ENCODE data around the gene UBE2L3. TPM values are rescaled to one million over a fixed set of nuclear protein-coding genes. Genes with fewer than 3 reads are reported as not detected.
A peak's percentile ranks its signal among the peaks of the same experiment; 100 is the strongest.
"Not testable (repeated sequence)": the region's sequence is repeated elsewhere in the genome, so short reads cannot be mapped to it uniquely, and the experiment has no call there.

UBE2L3 gene
- total and polyA plus RNA-seq, 2 donors (not counting 1 experiment from before 2014, with no cell fraction given), result 13.5 to 30.9 TPM

DNA sequence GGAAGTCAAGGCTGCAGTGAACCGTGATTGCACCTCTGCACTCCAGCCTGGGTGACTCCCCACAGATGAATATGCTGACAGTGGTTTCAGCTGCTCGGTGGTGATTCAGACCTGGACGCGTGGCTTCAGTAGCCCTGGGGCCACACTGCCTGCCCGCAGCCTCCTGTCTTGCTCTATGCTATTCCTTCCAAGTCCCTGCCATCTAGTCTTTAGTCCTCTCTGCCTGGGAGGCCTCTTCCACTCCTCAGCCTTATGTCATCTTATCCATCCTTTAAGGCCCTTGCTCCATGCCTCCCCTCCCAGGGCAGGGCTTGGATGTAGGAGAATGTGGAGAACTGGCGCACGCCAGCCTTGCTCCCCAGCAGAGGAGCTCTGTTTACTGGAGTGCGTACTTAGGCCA is 39.3 kb downstream of the UBE2L3 start:
- Histone ChIP-seq H4K20me1 (ENCODE audit: control insufficient read depth, insufficient read depth, low read length, poor library complexity, severe bottlenecking) (peaks cover 96% of the 10 kb centered on the region), H2AFZ (ENCODE audit: insufficient read depth, low read depth, low read length, poor library complexity, severe bottlenecking) (no peak overlapping the region), H3K27ac (ENCODE audit: low read length in 2 of 2) (no peak overlapping the region), H3K4me1 (ENCODE audit: control insufficient read depth in 2 of 2, insufficient read depth in 2 of 2, low read length in 2 of 2) (peaks cover 4 to 9% of the 10 kb centered on the region in 2 donors), H3K4me2 (replicated peaks; ENCODE audit: low read depth, low read length, poor library complexity, severe bottlenecking) (no peak overlapping the region), H3K9me3 (ENCODE audit: control extremely low read depth in 1 of 3, control insufficient read depth in 2 of 3, insufficient read depth in 1 of 3, low read length in 2 of 3) (no peaks in the 10 kb centered on the region), H3K79me2 (ENCODE audit: control insufficient read depth, insufficient read depth, low read length) (peaks cover 99% of the 10 kb centered on the region), H3K9ac (ENCODE audit: low read length) (no peak overlapping the region), H3K4me3 (ENCODE audit: control extremely low read depth in 1 of 5, extremely low read depth in 1 of 5, insufficient read depth in 1 of 5, low read depth in 2 of 5, low read length in 4 of 5) (no peak overlapping the region), H3K36me3 (replicated peaks in 1 of 2; ENCODE audit: control extremely low read depth in 1 of 2, control insufficient read depth in 1 of 2, extremely low read depth in 1 of 2, insufficient read depth in 2 of 2, low read length in 1 of 2) (peaks cover 7 to 31% of the 10 kb centered on the region in 2 experiments), H3K27me3 (replicated peaks in 1 of 4; ENCODE audit: control extremely low read depth in 1 of 4, control insufficient read depth in 3 of 4, insufficient read depth in 4 of 4, low read length in 3 of 4) (no peaks in the 10 kb centered on the region)
- Mint-ChIP-seq H3K4me3 (no peak overlapping the region), H3K4me1 (peaks cover 32% of the 10 kb centered on the region), H3K27me3 (no peaks in the 10 kb centered on the region), H3K27ac (no peak overlapping the region), H3K9me3 (ENCODE audit: insufficient read depth) (no peaks in the 10 kb centered on the region)
- no peak for DNase-seq
- WGBS (ENCODE audit: insufficient coverage), result 74% methylated on average over 6 of the region's 8 CpGs
- POLR2A ChIA-PET, result no interaction called here
- intact Hi-C loops (cut with micrococcal nuclease), result no loop called here
- CTCF ChIA-PET, result interaction anchor here (0.9 kb wide), 1 partner anchor 41 kb away, joined by 3 read pairs; no protein-coding TSS in a partner anchor
- TF ChIP-seq, protein P1, sequence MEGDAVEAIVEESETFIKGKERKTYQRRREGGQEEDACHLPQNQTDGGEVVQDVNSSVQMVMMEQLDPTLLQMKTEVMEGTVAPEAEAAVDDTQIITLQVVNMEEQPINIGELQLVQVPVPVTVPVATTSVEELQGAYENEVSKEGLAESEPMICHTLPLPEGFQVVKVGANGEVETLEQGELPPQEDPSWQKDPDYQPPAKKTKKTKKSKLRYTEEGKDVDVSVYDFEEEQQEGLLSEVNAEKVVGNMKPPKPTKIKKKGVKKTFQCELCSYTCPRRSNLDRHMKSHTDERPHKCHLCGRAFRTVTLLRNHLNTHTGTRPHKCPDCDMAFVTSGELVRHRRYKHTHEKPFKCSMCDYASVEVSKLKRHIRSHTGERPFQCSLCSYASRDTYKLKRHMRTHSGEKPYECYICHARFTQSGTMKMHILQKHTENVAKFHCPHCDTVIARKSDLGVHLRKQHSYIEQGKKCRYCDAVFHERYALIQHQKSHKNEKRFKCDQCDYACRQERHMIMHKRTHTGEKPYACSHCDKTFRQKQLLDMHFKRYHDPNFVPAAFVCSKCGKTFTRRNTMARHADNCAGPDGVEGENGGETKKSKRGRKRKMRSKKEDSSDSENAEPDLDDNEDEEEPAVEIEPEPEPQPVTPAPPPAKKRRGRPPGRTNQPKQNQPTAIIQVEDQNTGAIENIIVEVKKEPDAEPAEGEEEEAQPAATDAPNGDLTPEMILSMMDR (IDR thresholded peaks at IDR 0.05), result no peak
- no peak for TF ChIP-seq EZH2 (IDR thresholded peaks at IDR 0.05; ENCODE audit: borderline replicate concordance, insufficient read depth, low read depth, low read length, poor library complexity, severe bottlenecking)
- ATAC-seq (ENCODE audit: low read depth), result no peak

- H3K4me3 ChIP-seq (ENCODE audit: control extremely low read depth in 1 of 5, extremely low read depth in 1 of 5, insufficient read depth in 1 of 5, low read depth in 2 of 5, low read length in 4 of 5); H3K27me3 ChIP-seq (replicated peaks in 1 of 4; ENCODE audit: control extremely low read depth in 1 of 4, control insufficient read depth in 3 of 4, insufficient read depth in 4 of 4, low read length in 3 of 4); H3K4me2 ChIP-seq (replicated peaks; ENCODE audit: low read depth, low read length, poor library complexity, severe bottlenecking); H3K9me3 Mint-ChIP-seq (ENCODE audit: insufficient read depth); DNase-seq; H3K4me3 Mint-ChIP-seq; ATAC-seq (ENCODE audit: low read depth); H3K9me3 ChIP-seq (ENCODE audit: control extremely low read depth in 1 of 3, control insufficient read depth in 2 of 3, insufficient read depth in 1 of 3, low read length in 2 of 3); H2AFZ ChIP-seq (ENCODE audit: insufficient read depth, low read depth, low read length, poor library complexity, severe bottlenecking); H3K9ac ChIP-seq (ENCODE audit: low read length); intact Hi-C loops (cut with micrococcal nuclease); H3K27me3 Mint-ChIP-seq; H3K27ac ChIP-seq (ENCODE audit: low read length in 2 of 2): not testable (repeated sequence)
- Mint-ChIP-seq H3K27ac (peak overlapping the region; percentile 15), H3K4me1 (peaks cover 38% of the 10 kb centered on the region)
- peaks cover 7 to 37% of the 10 kb centered on the region in 2 experiments for H3K36me3 ChIP-seq (replicated peaks in 1 of 2; ENCODE audit: control extremely low read depth in 1 of 2, control insufficient read depth in 1 of 2, extremely low read depth in 1 of 2, insufficient read depth in 2 of 2, low read length in 1 of 2)
- peaks cover 97% of the 10 kb centered on the region for H3K79me2 ChIP-seq (ENCODE audit: control insufficient read depth, insufficient read depth, low read length)
- ChIA-PET CTCF (interaction anchor here (0.7 kb wide), 1 partner anchor 153 kb away, joined by 3 read pairs; no protein-coding TSS in a partner anchor), POLR2A (interaction anchor here (0.6 kb wide), 1 partner anchor 41 kb away, joined by 10 read pairs; no protein-coding TSS in a partner anchor)
- 98% methylated on average over 6 of the region's 11 CpGs for WGBS (ENCODE audit: insufficient coverage)
- peaks cover 13 to 18% of the 10 kb centered on the region in 2 donors for H3K4me1 ChIP-seq (ENCODE audit: control insufficient read depth in 2 of 2, insufficient read depth in 2 of 2, low read length in 2 of 2)
- H4K20me1 ChIP-seq (ENCODE audit: control insufficient read depth, insufficient read depth, low read length, poor library complexity, severe bottlenecking), result peaks cover 98% of the 10 kb centered on the region
These were observed 42.1 kb downstream of the UBE2L3 start for GRCh38 chr22:21609556-21610157.
